Keratinocyte (primary cell): Measurements from ENCODE around the gene FSD1. TPM values are rescaled to one million over a fixed set of nuclear protein-coding genes. Genes with fewer than 3 reads are reported as not detected.

ENCODE experiments used
- DNase-seq: peaks from one replicate; pipeline ENCODE4 v3.0.0-alpha.2; 2011; ENCODE audit warnings: low read depth, missing footprints, low spot score
- FAIRE-seq: peaks from 2 replicates; lab custom pipeline; 2011; peaks lifted over from hg19 to GRCh38; lab: Jason Lieb, UNC
- H2AFZ ChIP-seq: 2 replicates; pipeline ENCODE4 v1.6.0; 2012; ENCODE audit warnings: low read length, control low read depth, inconsistent platforms; ENCODE audit not compliant: control insufficient read depth
- H3K27ac ChIP-seq: 2 replicates; pipeline ENCODE4 v1.5.1; 2011; ENCODE audit warnings: low read length; ENCODE audit not compliant: control insufficient read depth, insufficient read depth
- H3K27me3 ChIP-seq: 3 replicates; pipeline ENCODE4 v1.6.0; 2011; ENCODE audit warnings: low read length; ENCODE audit not compliant: control insufficient read depth, insufficient read depth; ENCODE audit errors: extremely low read depth
- H3K36me3 ChIP-seq, 2 experiments: 2 replicates in 1 of 2; 3 replicates in 1 of 2; pipeline ENCODE4 v1.5.1; 2011; ENCODE audit warnings: low read length in 2 of 2, mild to moderate bottlenecking in 1 of 2; ENCODE audit not compliant: control insufficient read depth in 2 of 2, insufficient read depth in 2 of 2; ENCODE audit errors: extremely low read depth in 1 of 2
- H3K4me1 ChIP-seq: 3 replicates; pipeline ENCODE4 v1.5.1; 2011; ENCODE audit warnings: low read length; ENCODE audit not compliant: control insufficient read depth, insufficient read depth; ENCODE audit errors: extremely low read depth
- H3K4me2 ChIP-seq: 3 replicates; pipeline ENCODE4 v1.6.0; 2011; ENCODE audit warnings: low read depth, low read length; ENCODE audit not compliant: control insufficient read depth, insufficient read depth; ENCODE audit errors: extremely low read depth
- H3K4me3 ChIP-seq, 3 experiments: fragments of 200-600 bp in 1 of 3; sonication (generic) in 1 of 3; 2 replicates in 2 of 3; 3 replicates in 1 of 3; pipeline ENCODE4 v1.5.1; 2011 to 2016; ENCODE audit warnings: low read length in 3 of 3, mild to moderate bottlenecking in 3 of 3, control low read depth in 2 of 3, inconsistent platforms in 1 of 3, low read depth in 1 of 3, mixed read lengths in 1 of 3, mixed run types in 1 of 3, moderate library complexity in 1 of 3; ENCODE audit not compliant: control insufficient read depth in 2 of 3, insufficient read depth in 2 of 3; ENCODE audit errors: extremely low read depth in 1 of 3
- H3K79me2 ChIP-seq: 2 replicates; pipeline ENCODE4 v1.6.0; 2012; ENCODE audit warnings: low read length; ENCODE audit not compliant: control insufficient read depth, insufficient read depth
- H3K9ac ChIP-seq: 3 replicates; pipeline ENCODE4 v1.6.0; 2011; ENCODE audit warnings: low read length; ENCODE audit not compliant: control insufficient read depth, insufficient read depth; ENCODE audit errors: extremely low read depth
- H3K9me1 ChIP-seq: 3 replicates; pipeline ENCODE4 v1.6.0; 2011; ENCODE audit warnings: low read length; ENCODE audit not compliant: control insufficient read depth, insufficient read depth; ENCODE audit errors: extremely low read depth
- H3K9me3 ChIP-seq: 2 replicates; pipeline ENCODE4 v1.5.1; 2012; ENCODE audit warnings: low read depth, low read length; ENCODE audit not compliant: control insufficient read depth
- H4K20me1 ChIP-seq: 3 replicates; pipeline ENCODE4 v1.6.0; 2011; ENCODE audit warnings: low read length; ENCODE audit not compliant: control insufficient read depth, insufficient read depth; ENCODE audit errors: extremely low read depth
- EZH2 ChIP-seq: IDR thresholded peaks from one replicate; pipeline ENCODE4 v1.6.1; 2012; ENCODE audit warnings: inconsistent platforms, mild to moderate bottlenecking, low read length, moderate library complexity
- dilution Hi-C: fragments of 300-500 bp; cut with MboI; formaldehyde crosslinking; loops from one replicate; pipeline ENCODE4 v1.7.0; 2020; ENCODE audit warnings: low sequenced_read_pairs; ENCODE audit not compliant: extremely low pct_ligation_motif_present
- polyA plus RNA-seq, 5 experiments: library from polyadenylated mRNA; depleted of rRNA in 3 of 5; stranded (reverse) in 3 of 5; stranded (forward) in 1 of 5; unstranded in 1 of 5; fragments of >200 nt; gene quantifications; 1 replicate in 1 of 5; 2 replicates in 3 of 5; 3 replicates in 1 of 5; pipeline versions ENCODE4 v1.2.1 to v1.2.3, GENCODE V29; 2011 to 2012; ENCODE audit warnings: missing spikeins in 2 of 5, low read depth in 1 of 5, low replicate concordance in 1 of 5
- TF ChIP-seq, protein P1 (sequence below), 3 experiments: IDR thresholded peaks in 1 of 3; conservative IDR thresholded peaks in 1 of 3; optimal IDR thresholded peaks in 1 of 3; 2 replicates in 2 of 3; 3 replicates in 1 of 3; pipeline versions ENCODE3 to v1.5.1; 2011; ENCODE audit warnings: low read length in 3 of 3, mild to moderate bottlenecking in 3 of 3, moderate library complexity in 2 of 3, control low read depth in 1 of 3, inconsistent platforms in 1 of 3; ENCODE audit not compliant: insufficient read depth in 2 of 3; ENCODE audit errors: extremely low read depth in 1 of 3

Gene FSD1
- polyA plus RNA-seq, 1 donor (not counting 4 experiments of a cell fraction or from before 2014, with no cell fraction given), result 0.49 TPM

DNA sequence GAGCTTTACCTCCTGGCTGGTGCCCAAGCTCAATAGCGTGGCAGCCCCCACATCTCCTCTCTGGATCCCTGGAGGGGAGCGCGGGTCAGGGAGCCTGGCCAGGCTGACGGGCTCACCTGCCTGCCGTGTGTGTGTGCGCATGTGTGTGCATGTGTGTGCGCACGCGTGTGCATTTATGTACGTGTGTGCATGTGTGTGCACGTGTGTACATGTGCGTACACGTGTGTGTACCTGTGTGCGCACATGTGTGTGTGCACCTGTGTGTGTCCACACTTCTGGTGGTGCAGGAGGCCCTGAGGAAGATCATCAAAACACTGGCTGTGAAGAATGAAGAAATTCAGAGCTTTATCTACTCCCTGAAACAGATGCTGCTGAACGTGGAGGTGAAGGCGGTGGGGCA, 1.3 kb downstream of the FSD1 start:
- Histone ChIP-seq H3K79me2 (no peaks in the 10 kb centered on the region), H3K27ac (no peak overlapping the region), H3K4me3 (no peak overlapping the region), H2AFZ (no peak overlapping the region), H3K9ac (no peak overlapping the region), H3K9me3 (no peaks in the 10 kb centered on the region), H3K9me1 (no peaks in the 10 kb centered on the region), H3K4me1 (no peaks in the 10 kb centered on the region), H3K4me2 (no peak overlapping the region), H3K36me3 (no peaks in the 10 kb centered on the region), H4K20me1 (no peaks in the 10 kb centered on the region), H3K27me3 (no peaks in the 10 kb centered on the region)
- TF ChIP-seq, protein P1, sequence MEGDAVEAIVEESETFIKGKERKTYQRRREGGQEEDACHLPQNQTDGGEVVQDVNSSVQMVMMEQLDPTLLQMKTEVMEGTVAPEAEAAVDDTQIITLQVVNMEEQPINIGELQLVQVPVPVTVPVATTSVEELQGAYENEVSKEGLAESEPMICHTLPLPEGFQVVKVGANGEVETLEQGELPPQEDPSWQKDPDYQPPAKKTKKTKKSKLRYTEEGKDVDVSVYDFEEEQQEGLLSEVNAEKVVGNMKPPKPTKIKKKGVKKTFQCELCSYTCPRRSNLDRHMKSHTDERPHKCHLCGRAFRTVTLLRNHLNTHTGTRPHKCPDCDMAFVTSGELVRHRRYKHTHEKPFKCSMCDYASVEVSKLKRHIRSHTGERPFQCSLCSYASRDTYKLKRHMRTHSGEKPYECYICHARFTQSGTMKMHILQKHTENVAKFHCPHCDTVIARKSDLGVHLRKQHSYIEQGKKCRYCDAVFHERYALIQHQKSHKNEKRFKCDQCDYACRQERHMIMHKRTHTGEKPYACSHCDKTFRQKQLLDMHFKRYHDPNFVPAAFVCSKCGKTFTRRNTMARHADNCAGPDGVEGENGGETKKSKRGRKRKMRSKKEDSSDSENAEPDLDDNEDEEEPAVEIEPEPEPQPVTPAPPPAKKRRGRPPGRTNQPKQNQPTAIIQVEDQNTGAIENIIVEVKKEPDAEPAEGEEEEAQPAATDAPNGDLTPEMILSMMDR (optimal IDR thresholded peaks at IDR 0.05 in 1 of 3, IDR thresholded peaks at IDR 0.05 in 1 of 3, conservative IDR thresholded peaks at IDR 0.05 in 1 of 3; ENCODE audit: extremely low read depth in 1 of 3, insufficient read depth in 2 of 3, low read length in 3 of 3), result no peak
- no peak for TF ChIP-seq EZH2
- FAIRE-seq (no peak), DNase-seq (no peak)
- dilution Hi-C loops, result no loop called here

DNA sequence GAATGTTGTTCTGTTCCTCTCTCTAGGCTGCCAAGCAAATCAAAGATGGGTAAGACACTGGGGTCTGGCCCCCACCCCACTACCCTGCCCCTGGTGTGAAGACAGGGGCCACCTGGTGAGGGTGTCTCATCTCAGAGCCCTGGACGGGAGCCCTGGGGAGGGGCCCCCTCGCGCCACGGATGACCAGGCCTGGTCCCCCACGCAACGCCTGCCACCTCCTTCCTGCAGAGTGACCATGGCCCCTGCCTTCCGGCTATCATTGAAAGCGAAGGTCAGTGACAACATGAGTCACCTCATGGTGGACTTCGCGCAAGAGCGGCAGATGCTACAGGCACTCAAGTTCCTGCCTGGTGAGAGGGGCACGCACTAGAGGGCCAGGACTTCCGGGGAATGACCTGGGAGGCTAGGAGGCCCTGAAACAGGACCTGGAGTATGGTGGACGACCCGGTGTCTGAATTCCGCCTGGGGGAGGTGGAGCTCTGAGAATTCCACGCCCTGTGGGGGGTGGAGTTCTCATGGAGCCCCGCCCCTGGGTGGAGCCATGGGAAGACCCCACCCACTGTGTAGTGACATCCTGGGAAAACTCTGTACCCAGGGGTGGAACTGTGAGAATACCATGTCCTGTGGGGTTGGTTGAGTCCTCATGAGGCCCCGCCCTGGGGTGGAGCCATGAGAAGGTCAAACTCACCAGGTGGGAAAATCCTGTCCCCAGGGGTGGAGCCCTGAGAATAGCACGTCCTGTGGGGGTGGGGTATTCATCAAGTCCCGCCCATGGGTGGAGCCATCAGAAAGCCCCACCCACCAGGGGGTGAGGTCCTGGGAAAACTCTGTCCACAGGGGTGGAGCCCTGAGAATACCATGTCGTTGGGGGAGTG, 6.1 kb downstream of the FSD1 start:
- H2AFZ ChIP-seq, result no peak overlapping the region
- H3K4me3 ChIP-seq, result no peak overlapping the region
- H3K79me2 ChIP-seq, result no peaks in the 10 kb centered on the region
- no peak overlapping the region for H3K9ac ChIP-seq
- H3K9me1 ChIP-seq, result no peaks in the 10 kb centered on the region
- no peak overlapping the region for H3K27ac ChIP-seq
- no peaks in the 10 kb centered on the region for H3K9me3 ChIP-seq
- DNase-seq (no peak), FAIRE-seq (no peak)
- H3K27me3 ChIP-seq, result no peaks in the 10 kb centered on the region
- no peaks in the 10 kb centered on the region for H3K36me3 ChIP-seq
- no peak overlapping the region for H3K4me2 ChIP-seq
- dilution Hi-C loops, result no loop called here
- no peak for TF ChIP-seq EZH2
- TF ChIP-seq, protein P1 (optimal IDR thresholded peaks at IDR 0.05 in 1 of 3, IDR thresholded peaks at IDR 0.05 in 1 of 3, conservative IDR thresholded peaks at IDR 0.05 in 1 of 3; ENCODE audit: extremely low read depth in 1 of 3, insufficient read depth in 2 of 3, low read length in 3 of 3), result no peak
- H3K4me1 ChIP-seq, result no peaks in the 10 kb centered on the region
- no peaks in the 10 kb centered on the region for H4K20me1 ChIP-seq
